ENCODE results near the gene TENM3. TPM values are rescaled to one million over a fixed set of nuclear protein-coding genes. Genes with fewer than 3 reads are reported as not detected.
"Not testable (repeated sequence)": the region's sequence is repeated elsewhere in the genome, so short reads cannot be mapped to it uniquely, and the experiment has no call there.

Gene TENM3
- polyA plus RNA-seq, 6 donors from 2014 or later: not detected

DNA sequence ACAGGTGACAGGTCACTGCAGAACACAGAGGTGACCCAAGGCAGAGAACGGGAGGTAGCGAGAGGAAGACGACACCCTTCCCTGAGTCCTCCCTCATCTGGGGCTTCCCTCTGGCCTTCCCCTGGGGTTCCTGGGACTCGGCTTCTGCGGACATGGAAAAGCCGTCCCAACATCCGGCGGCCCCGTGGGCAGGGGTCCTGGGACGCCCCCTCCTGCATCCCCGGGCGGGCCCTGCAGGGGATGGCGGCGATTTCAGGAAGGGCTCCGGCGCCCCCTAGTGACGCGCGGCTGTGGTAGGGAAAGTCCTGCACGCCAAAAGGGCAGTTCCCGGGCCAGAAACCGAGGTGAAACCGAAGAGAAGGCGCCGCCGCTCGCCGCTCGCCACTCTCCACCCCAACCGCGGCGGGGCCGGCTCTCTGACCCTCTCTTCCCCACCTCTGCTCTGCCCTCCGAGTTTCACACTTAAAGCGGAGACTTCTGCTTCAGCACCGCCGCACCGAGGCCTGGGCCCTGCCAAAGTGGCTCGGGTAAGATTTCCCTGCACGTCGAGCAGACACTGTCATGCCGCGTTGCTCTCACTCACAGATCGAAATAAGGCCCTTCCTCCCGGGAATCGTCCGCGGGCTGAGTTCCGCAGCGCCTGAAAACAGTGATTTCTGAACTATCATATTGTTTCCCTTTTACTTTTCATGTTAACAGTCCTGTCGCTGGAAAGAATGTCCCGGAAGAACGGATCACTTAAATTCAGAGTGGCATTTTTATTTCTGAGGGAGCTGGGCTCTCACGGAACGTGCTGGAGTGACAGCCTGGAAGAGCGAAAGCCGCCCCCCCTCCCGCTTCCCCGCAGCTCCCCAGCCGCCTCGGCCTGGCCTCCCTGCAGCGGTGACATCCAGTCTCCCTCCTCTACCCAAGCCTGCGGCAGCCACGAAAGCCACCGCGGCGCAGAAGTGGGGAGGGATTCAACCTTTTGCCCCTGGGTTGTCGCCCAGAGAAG is 563.4 kb downstream of the TENM3 start:
- Mint-ChIP-seq H3K9me3 (peaks cover 0 to 13% (median 4%) of the 10 kb centered on the region in 7 donors), H3K36me3 (no peaks in the 10 kb centered on the region), H3K4me3 (peak overlapping the region; percentile 16 to 92 (median 87)), H3K27ac (peak overlapping the region in 3 of 6 donors; percentile 37 to 76 (median 68)), H3K27me3 (peaks cover 19 to 30% (median 28%) of the 10 kb centered on the region in 3 donors), H3K4me1 (peaks cover 5 to 12% (median 5%) of the 10 kb centered on the region in 3 donors)
- ATAC-seq (ENCODE audit: low read depth in 2 of 2) (peak; percentile 61 to 71), DNase-seq (peak; percentile 27)

DNA sequence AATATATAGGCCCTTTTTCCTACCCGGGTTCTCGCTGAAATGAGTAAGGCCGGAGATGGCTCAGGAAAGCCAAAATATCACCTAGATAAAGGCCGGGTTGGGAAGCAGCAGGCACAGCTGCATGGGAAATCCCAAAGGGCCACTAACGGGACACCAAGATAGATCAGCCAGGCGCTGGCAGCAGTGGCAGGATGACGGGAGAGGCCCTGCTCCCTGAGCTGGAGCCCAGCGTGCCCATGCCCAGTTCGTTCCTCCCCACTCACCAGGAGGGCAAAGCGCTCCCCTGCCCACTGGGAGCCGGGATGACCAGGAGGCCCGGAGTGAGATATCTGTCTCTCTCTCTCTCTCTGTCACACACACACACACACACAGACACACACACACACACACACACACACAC is 564.1 kb downstream of the TENM3 start:
- peaks cover 7% of the 10 kb centered on the region in 2 donors for H3K36me3 Mint-ChIP-seq
- peaks cover 0 to 21% (median 10%) of the 10 kb centered on the region in 7 donors for H3K9me3 Mint-ChIP-seq
- DNase-seq (no peak), ATAC-seq (ENCODE audit: low read depth in 2 of 2) (no peak)
- peak overlapping the region in 3 of 8 donors; percentile 83 to 92 (median 89) for H3K4me3 Mint-ChIP-seq
- peaks cover 5 to 12% (median 5%) of the 10 kb centered on the region in 3 donors for H3K4me1 Mint-ChIP-seq
- no peak overlapping the region for H3K27ac Mint-ChIP-seq
- H3K27me3 Mint-ChIP-seq: peaks cover 25 to 37% (median 33%) of the 10 kb centered on the region in 3 donors

GRCh38 chr4:182807767-182808548 is 564.8 kb downstream of the TENM3 start:
- H3K4me1 Mint-ChIP-seq: peaks cover 5 to 12% (median 5%) of the 10 kb centered on the region in 3 donors
- ATAC-seq (ENCODE audit: low read depth in 2 of 2): no peak
- H3K36me3 Mint-ChIP-seq: peaks cover 8 to 12% of the 10 kb centered on the region in 2 donors
- H3K27ac Mint-ChIP-seq: peak overlapping the region in 1 of 6 donors; percentile 59
- H3K27me3 Mint-ChIP-seq: peaks cover 27 to 40% (median 37%) of the 10 kb centered on the region in 3 donors
- peaks cover under 1 to 22% (median 11%) of the 10 kb centered on the region in 7 donors for H3K9me3 Mint-ChIP-seq
- peak overlapping the region in 2 of 8 donors; percentile 41 to 69 for H3K4me3 Mint-ChIP-seq
- DNase-seq: no peak

DNA sequence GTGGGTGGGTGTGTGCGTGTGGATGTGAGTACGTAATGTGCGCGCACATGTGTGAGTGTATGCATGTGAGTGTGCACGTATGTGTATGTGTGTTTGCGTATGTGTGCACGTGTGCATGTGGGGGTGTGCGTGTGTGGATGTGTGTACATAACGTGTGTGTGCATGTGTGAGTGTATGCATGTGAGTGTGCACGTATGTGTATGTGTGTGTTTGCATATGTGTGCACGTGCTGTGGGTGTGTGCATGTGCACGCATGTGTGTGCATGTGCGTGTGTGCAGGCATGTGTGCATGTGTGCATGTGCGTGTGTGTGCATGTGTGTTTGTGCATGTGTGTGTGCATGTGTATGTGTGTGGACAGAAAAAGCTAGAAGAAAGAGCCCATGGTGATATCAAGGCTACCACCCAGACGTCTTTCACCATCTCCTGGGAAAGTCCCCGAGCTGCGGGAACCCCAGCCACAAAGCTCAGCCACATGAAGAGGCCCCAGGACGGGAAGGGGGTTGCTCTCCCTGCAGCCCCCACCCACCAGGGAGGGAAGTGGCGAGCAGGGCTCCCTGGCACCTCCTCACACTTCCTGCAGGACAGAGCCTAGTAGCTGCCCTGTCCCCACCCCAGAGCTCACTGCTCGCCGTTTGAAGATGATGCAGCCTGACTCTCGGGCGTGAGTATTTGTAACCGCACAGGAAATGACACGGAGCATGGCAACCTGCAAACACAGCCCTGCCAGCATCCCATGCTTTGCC is 565.6 kb downstream of the TENM3 start:
- H3K27ac Mint-ChIP-seq: peak overlapping the region in 2 of 6 donors; percentile 19 to 59
- peaks cover 12 to 19% of the 10 kb centered on the region in 2 donors for H3K36me3 Mint-ChIP-seq
- ATAC-seq (ENCODE audit: low read depth in 2 of 2): peak; percentile 41 to 57

GRCh38 chr4:182809417-182810102 is 566.4 kb downstream of the TENM3 start:
- ATAC-seq (ENCODE audit: low read depth in 2 of 2) (peak in 1 of 2 donors; percentile 20), DNase-seq (no peak)
- Mint-ChIP-seq H3K4me3 (peak overlapping the region in 3 of 8 donors; percentile 0 to 44 (median 30)), H3K36me3 (peaks cover 12 to 19% of the 10 kb centered on the region in 2 donors), H3K27ac (peak overlapping the region in 2 of 6 donors; percentile 19 to 28), H3K4me1 (peaks cover 5 to 12% (median 5%) of the 10 kb centered on the region in 3 donors), H3K27me3 (peaks cover 29 to 42% (median 39%) of the 10 kb centered on the region in 3 donors), H3K9me3 (peaks cover 7 to 28% (median 15%) of the 10 kb centered on the region in 7 donors)

More for the DNA sequence above, 565.6 kb downstream of the TENM3 start:
- peak overlapping the region in 6 of 8 donors; percentile 0 to 69 (median 49) for H3K4me3 Mint-ChIP-seq
- H3K27me3 Mint-ChIP-seq: peaks cover 32 to 46% (median 43%) of the 10 kb centered on the region in 3 donors
- peaks cover 7 to 28% (median 15%) of the 10 kb centered on the region in 7 donors for H3K9me3 Mint-ChIP-seq
- no peak for DNase-seq
- peaks cover 5 to 12% (median 5%) of the 10 kb centered on the region in 3 donors for H3K4me1 Mint-ChIP-seq

DNA sequence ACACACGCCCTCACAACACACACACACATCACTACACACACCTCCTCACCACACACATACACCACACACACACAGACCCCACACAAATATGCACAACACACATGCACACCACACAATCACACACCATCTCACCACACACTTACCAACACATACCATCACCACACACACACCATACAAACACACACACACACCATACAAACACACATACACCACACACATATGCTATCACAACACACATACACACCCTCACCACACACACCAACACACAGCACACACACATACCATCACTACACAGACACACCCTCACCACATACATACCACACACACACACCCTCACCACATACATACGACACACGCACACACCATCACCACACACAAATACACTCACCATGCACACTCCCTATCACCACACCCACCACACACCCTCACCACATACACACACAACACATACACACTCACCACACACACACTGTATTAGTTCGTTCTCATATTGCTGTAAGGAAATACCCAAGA is 567.0 kb downstream of the TENM3 start:
- peaks cover 7 to 28% (median 15%) of the 10 kb centered on the region in 7 donors for H3K9me3 Mint-ChIP-seq
- no peak overlapping the region for H3K27ac Mint-ChIP-seq
- no peak for DNase-seq
- peaks cover 5 to 12% (median 5%) of the 10 kb centered on the region in 3 donors for H3K4me1 Mint-ChIP-seq
- H3K36me3 Mint-ChIP-seq: peaks cover 12 to 19% of the 10 kb centered on the region in 2 donors
- H3K4me3 Mint-ChIP-seq: no peak overlapping the region
- ATAC-seq (ENCODE audit: low read depth in 2 of 2): no peak
- peaks cover 25 to 42% (median 33%) of the 10 kb centered on the region in 3 donors for H3K27me3 Mint-ChIP-seq

- peaks cover 0 to 8% (median 0%) of the 10 kb centered on the region in 3 donors for H3K4me1 Mint-ChIP-seq
- peaks cover 7 to 28% (median 15%) of the 10 kb centered on the region in 7 donors for H3K9me3 Mint-ChIP-seq
- peaks cover 16 to 51% (median 42%) of the 10 kb centered on the region in 3 donors for H3K27me3 Mint-ChIP-seq
- peaks cover 12 to 19% of the 10 kb centered on the region in 2 donors for H3K36me3 Mint-ChIP-seq
- DNase-seq (no peak), ATAC-seq (ENCODE audit: low read depth in 2 of 2) (no peak)
- no peak overlapping the region for H3K27ac Mint-ChIP-seq
- H3K4me3 Mint-ChIP-seq: no peak overlapping the region
Measured at GRCh38 chr4:182812916-182813315, 569.7 kb downstream of the TENM3 start.

DNA sequence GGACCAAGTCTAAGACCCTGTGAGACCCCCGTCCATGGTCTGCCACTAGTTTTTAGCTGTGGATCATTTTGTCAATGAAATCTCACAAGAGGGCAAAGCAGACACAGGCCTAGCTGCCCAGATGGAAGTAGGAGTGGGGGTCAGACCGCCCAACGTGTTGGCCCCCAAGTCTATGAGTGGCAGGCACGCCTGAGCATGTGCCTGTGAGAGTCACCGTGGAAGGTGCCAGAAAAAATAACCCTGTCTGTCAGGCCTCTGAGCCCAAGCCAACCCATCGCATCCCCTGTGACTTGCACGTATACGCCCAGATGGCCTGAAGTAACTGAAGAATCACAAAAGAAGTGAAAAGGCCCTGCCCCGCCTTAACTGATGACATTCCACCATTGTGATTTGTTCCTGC is 570.9 kb downstream of the TENM3 start:
- H3K4me1 Mint-ChIP-seq; H3K4me3 Mint-ChIP-seq; ATAC-seq (ENCODE audit: low read depth in 2 of 2); H3K27ac Mint-ChIP-seq; DNase-seq: not testable (repeated sequence)
- H3K36me3 Mint-ChIP-seq: peaks cover 12 to 19% of the 10 kb centered on the region in 2 donors
- peaks cover 13 to 52% (median 43%) of the 10 kb centered on the region in 3 donors for H3K27me3 Mint-ChIP-seq
- peaks cover 7 to 24% (median 12%) of the 10 kb centered on the region in 7 donors for H3K9me3 Mint-ChIP-seq

GRCh38 chr4:182818926-182819730 is 575.9 kb downstream of the TENM3 start:
- no peak overlapping the region for H3K4me3 Mint-ChIP-seq
- H3K9me3 Mint-ChIP-seq: no peaks in the 10 kb centered on the region
- peaks cover 8 to 37% (median 36%) of the 10 kb centered on the region in 3 donors for H3K27me3 Mint-ChIP-seq
- H3K36me3 Mint-ChIP-seq: no peaks in the 10 kb centered on the region
- H3K27ac Mint-ChIP-seq: no peak overlapping the region
- ATAC-seq (ENCODE audit: low read depth in 2 of 2): no peak
- peaks cover 0 to 4% (median 2%) of the 10 kb centered on the region in 3 donors for H3K4me1 Mint-ChIP-seq
- DNase-seq: no peak

DNA sequence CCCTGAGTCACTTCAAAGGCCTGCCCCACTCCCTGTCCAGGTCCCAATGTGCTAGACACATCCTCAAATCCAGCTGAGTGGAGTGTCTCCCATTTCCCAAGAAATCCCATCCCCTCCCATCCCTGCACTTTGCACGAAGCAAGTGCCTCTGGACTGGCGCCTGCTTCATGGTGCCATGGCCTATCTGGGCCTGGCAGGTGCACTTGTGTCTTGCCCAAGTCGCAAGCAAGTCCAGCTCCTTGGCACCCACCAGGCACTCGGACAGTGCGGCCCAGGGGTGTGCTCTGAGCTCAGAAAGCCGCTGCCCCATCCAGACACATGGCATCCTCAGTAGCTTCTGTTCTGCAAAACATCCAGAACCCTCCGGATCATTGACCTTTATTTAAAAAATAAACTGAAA is 576.5 kb downstream of the TENM3 start:
- Mint-ChIP-seq H3K27ac (no peak overlapping the region), H3K9me3 (no peaks in the 10 kb centered on the region), H3K36me3 (no peaks in the 10 kb centered on the region), H3K27me3 (peaks cover 11 to 36% (median 32%) of the 10 kb centered on the region in 3 donors), H3K4me1 (peaks cover 0 to 4% (median 2%) of the 10 kb centered on the region in 3 donors), H3K4me3 (no peak overlapping the region)
- ATAC-seq (ENCODE audit: low read depth in 2 of 2): no peak
- no peak for DNase-seq

- Mint-ChIP-seq H3K4me1 (peaks cover 11 to 22% (median 17%) of the 10 kb centered on the region in 3 donors), H3K4me3 (no peak overlapping the region), H3K9me3 (no peaks in the 10 kb centered on the region), H3K27me3 (peaks cover 27 to 38% (median 30%) of the 10 kb centered on the region in 3 donors), H3K27ac (no peak overlapping the region), H3K36me3 (no peaks in the 10 kb centered on the region)
- no peak for DNase-seq
- ATAC-seq (ENCODE audit: low read depth in 2 of 2): no peak
Measured at GRCh38 chr4:182822554-182822953, 579.4 kb downstream of the TENM3 start.
